GM04503 (cell line): ENCODE measurements around the gene ZNF700.
"Not testable (repeated sequence)": the region's sequence is repeated elsewhere in the genome, so short reads cannot be mapped to it uniquely, and the experiment has no call there.

Experiments used
- DNase-seq: peaks from one replicate; pipeline ENCODE4 v3.0.0-alpha.2; 2012; ENCODE audit warnings: low read depth

The ZNF700 gene

DNA sequence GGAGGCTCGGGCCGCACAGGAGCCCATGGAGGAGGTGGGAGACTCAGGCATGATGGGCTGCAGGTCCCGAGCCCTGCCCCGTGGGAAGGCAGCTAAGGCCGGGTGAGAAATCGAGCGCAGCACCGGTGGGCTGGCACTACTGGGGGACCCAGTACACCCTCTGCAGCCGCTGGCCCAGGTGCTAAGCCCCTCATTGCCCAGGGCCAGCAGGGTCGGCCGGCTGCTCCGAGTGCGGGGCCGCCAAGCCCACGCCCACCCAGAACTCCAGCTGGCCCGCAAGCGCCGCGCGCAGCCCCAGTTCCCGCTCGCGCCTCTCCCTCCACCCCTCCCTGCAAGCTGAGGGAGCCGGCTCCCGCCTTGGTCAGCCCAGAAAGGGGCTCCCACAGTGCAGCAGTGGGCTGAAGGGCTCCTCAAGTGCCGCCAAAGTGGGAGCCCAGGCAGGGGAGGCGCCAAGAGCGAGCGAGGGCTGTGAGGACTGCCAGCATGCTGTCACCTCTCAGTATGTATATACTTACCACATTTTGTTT is 16.5 kb downstream of the ZNF700 start:
- not testable (repeated sequence) for DNase-seq

DNA sequence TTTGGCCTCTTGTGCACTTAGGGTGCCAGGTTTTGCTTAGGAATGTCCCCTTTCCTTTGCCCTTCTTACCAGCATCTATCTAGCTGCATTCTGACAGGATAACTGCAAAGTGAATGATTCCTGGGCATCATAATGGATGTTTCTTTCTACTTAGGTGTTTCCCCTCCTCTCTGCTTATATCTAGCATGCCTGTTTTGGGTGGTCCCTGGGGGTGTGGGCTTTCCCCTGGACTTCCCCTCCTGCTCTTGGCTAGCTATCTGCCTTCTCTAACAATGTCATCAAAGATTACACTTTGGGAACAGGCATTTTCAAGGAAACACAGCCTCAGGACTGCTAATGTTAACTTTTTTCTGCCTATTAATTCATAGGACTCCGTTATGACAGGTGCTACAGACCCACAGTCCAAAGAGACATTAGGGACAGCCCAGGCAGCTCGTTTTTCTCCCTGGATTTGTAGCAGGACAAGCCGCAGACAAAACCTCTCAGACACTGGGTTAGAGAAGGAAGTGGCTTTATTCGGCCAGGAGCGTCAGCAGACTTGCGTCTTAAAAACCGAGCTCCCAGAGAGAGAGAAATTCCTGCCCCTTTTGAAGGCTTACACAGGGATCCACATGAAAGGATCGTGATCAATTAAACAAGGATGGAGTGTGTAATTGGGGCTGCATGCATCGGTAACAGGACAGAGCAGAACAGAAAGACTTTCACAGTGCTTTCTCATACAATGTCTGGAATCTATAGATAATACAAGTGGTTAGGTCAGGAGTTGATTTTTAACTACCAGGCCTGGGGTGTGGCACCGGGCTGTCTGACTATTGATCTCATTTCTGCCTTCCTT is 17.3 kb downstream of the ZNF700 start:
- DNase-seq, result no peak

DNA sequence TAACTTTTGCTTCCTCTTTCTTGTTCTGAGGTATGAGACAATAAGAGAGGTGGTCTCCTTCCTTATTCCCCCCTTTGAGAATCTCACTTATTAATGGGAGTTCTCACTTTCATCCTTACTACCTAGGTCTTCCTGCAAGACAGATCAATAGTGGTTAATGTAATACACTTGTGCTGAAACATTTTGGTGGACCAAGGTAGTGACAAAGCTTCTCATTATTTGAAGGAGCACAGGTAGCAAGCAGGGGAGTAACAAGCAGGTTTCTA is 17.9 kb downstream of the ZNF700 start:
- no peak for DNase-seq

DNA sequence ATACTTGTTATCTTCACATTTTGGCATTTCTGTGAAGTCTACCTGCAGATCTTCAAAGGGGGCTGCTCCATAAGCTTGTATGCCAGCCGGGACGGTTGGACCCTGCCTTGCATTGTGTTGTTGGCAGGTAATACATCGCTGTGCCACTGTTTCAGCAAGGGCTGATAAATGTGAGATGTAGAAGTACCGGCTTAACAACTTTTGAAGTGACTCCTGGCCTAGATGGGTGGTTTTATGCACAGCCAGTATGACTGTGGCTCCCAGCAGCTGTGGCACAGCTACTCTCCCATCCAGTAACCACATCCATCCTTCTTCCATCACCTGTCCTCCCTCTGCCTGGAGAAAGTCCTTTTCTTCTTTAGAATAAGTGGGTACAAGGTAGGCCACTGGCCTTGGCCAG is 19.7 kb downstream of the ZNF700 start:
- DNase-seq, result no peak

DNA sequence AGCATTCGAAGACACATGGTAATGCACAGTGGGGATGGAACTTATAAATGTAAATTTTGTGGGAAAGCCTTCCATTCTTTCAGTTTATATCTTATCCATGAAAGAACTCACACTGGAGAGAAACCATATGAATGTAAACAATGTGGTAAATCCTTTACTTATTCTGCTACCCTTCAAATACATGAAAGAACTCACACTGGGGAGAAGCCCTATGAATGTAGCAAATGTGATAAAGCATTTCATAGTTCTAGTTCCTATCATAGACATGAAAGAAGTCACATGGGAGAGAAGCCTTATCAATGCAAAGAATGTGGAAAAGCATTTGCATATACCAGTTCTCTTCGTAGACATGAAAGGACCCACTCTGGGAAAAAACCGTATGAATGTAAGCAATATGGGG is 23.7 kb downstream of the ZNF700 start:
- DNase-seq, result no peak

DNA sequence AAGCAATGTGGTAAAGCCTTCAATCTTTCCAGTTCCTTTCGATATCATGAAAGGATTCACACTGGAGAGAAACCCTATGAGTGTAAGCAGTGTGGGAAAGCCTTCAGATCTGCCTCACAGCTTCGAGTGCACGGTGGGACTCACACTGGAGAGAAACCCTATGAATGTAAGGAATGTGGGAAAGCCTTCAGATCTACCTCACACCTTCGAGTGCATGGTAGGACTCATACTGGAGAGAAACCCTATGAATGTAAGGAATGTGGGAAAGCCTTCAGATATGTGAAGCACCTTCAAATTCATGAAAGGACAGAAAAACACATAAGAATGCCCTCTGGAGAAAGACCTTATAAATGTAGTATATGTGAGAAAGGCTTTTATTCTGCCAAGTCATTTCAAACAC is 24.3 kb downstream of the ZNF700 start:
- no peak for DNase-seq

DNA sequence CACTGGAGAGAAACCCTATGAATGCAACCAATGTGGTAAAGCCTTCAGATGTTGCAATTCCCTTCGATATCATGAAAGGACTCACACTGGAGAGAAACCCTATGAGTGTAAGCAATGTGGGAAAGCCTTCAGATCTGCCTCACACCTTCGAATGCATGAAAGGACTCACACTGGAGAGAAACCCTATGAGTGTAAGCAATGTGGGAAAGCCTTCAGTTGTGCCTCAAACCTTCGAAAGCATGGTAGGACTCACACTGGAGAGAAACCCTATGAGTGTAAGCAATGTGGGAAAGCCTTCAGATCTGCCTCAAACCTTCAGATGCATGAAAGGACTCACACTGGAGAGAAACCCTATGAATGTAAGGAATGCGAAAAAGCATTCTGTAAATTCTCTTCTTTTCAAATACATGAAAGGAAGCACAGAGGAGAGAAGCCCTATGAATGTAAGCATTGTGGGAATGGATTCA is 24.7 kb downstream of the ZNF700 start:
- DNase-seq, result not testable (repeated sequence)

DNA sequence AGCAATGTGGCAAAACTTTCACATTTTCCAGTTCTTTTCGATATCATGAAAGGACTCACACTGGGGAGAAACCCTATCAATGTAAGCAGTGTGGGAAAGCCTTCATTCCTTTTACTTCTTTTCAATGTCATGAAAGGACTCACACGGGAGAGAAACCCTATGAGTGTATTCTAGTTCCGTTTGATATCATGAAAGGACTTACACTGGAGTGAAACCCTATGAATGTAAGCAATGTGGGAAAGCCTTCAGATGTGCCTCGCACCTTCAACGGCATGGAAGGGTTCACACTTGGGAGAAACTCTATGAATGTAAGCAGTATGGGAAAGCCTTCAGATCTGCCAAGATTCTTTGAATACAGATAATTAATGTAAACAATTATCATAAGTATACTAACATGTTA is 25.4 kb downstream of the ZNF700 start:
- no peak for DNase-seq

DNA sequence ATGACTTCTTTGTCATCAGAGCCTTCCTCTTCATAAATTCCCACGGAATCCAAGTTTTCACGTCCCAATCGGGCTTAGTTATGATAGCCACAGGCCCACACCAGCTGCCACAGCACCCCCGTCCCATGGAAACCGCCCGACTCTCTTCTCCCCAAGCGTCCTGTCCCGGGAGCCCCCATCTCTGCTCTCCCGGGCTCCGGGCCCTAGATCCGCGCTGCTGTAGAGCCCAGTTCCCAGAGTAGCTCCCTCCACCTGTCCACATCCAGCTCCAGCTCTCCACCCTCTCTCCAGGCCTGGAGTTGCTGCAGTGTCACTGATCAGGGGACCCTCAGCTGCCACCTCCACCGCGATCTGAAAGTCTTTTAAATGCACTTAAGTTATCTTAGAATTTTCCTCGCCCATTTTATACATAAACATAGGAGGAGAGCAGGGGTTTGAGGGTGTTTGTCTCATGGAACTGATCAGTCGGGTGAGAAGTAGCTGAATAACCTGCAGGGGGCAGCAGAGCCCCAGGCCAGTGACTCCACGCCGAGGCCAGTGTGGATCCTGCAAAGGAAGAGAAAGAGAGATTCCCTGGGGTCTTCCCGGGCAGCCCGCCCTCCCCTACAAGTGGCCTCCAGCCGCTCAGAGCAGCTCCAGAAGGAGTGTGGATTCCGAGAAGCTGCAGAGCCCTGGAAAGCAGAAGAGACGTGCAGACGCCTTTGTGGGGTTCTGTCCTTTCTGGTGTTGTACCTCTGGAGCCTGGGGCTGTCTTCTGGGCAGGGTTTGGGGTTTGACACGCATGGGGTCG is 38.9 kb downstream of the ZNF700 start:
- no peak for DNase-seq

DNA sequence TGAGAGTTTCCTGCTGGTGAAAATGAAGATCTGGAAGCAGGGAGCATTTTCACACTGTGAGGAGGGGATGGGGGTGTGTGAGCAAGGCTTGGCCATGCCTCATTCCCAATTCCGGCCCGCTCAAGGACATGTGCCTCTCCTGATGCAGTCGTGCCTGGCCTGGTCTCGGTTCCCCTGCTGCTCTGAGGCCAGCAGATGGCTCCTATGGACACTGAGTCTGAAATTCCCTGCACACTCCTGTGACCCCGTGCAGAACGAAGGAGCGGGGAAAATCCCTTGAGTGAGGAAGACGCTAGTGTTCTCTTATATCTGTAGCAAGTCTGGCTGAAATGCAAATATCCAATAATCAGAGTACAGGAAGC is 39.6 kb downstream of the ZNF700 start:
- DNase-seq, result no peak

DNA sequence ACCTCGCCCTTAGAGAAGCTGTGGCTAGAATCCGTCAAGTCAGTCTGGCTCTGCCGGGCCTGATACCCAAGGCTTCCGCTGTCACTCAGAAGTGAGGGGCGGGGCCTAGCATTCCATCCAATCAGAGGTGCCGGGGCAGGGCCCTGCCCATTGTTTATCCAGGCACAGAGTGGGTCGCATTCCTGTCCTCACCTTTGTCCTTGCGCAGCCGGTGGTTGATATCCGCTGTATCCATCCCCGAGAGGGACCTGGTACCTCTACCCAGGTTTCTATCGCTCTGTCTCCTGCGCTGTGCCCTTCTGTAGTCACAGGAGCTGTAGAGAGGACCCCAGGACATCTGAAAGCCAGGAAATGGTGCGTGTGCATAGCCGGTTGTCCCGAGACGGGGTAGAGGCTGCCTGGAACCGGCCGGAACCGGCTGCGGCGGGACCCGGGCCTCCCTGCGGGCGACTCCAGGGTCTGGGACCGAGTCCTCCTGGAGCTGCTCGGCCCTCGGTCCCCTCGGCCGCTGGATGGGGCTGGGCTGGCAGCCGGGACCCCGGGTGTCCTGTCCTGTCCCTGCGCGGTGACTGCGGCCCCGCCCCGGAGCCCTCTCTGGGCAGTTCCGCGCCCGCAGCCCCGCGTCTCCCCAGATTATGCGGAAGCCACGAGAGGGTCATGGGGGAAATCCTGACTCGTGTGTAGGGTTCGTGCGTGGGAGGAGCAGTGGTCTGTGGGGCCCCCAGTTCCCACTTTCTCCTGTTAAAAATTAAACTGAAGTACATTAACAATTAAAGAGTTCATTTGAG is 40.1 kb downstream of the ZNF700 start, which contains the start of gene ZNF763:
Gene ZNF763 (plus strand): TSS at position 183 of the 788 bp plus-strand sequence. CDS start 169 bp downstream, at position 352.
- DNase-seq, result peak; percentile 56

DNA sequence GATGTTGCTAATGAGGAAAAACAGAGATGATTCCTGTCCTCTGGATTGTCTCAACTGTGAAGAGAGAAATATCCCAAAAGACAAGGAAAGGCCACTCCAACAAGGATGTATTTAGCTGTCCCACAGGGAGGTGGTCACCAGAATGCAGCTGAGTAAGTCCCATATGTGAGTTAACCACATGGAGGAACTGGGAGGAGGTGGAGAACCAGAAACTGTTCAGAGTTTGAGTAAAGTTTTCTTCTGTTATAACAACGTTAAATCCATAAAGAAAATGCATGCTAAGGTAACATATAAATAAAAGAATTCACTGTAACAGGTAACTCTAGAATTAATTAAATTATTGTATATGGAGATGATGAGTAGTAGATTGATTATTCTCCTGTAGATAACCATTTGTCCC is 45.3 kb downstream of the ZNF700 start:
- no peak for DNase-seq

DNA sequence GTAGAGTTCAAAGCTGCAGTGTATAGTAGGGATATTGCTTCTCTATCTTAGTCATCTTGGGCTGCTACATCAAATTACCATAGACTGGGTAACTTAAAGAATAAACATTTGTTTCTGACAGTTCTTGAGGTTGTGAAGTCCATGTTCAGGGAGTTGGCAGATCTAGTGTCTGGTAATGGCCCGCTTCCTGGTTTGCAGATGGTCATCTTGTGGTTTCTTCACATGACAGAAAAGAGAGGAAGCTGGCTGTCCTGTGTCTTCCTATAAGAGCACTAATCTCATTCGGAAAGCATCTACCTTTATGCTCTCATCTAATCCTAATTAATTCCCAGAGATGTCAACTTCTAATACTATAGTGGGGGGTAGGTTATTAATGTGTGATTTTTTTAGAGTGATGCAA is 46.1 kb downstream of the ZNF700 start:
- no peak for DNase-seq

DNA sequence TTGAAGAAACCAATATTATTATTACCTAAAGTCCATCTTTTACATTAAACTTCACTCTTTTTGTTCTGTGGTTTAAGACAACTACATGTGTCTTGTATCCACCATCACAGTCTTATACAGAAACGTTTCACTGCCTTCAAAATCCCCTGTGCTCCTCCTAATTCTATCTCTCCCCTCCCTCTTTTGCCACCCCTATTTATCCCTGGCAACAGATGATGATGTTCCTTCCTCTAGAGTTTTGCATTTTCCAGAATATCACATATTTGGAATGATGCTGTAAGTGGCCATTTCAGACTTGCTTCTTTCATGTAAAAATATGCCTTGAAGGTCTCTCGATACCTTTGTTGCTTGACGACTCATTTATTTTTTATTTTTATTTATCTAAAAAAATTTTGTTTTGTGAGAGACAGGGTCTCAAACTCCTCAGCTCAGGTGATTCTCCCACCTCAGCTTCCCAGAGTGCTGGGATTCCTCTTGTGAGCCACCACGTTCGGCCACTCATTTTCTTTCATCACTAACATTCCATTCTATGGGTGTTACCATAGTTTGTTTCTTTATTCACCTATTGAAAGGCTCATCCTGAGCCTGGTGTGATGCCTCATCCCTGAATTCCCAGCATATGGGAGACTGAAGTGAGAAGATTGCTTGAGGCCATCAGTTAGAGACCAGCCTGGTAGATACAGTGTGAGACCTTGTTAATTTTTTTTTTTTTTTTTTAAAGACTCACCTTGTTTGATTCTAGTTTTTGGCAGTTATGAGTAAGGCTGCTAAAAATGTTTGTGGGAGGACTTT is 48.3 kb downstream of the ZNF700 start:
- DNase-seq, result no peak

DNA sequence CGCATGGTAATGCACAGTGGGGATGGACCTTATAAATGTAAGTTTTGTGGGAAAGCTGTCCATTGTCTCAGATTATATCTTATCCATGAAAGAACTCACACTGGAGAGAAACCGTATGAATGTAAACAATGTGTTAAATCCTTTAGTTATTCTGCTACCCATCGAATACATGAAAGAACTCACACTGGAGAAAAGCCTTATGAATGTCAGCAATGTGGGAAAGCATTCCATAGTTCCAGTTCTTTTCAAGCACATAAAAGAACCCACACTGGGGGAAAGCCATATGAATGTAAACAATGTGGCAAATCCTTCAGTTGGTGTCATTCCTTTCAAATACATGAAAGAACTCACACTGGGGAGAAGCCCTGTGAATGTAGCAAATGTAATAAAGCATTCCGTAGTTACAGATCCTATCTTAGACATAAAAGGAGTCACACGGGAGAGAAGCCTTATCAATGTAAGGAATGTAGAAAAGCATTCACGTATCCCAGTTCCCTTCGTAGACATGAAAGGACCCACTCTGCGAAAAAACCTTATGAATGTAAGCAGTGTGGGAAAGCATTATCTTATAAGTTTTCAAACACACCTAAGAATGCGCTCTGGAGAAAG is 53.7 kb downstream of the ZNF700 start:
- no peak for DNase-seq

DNA sequence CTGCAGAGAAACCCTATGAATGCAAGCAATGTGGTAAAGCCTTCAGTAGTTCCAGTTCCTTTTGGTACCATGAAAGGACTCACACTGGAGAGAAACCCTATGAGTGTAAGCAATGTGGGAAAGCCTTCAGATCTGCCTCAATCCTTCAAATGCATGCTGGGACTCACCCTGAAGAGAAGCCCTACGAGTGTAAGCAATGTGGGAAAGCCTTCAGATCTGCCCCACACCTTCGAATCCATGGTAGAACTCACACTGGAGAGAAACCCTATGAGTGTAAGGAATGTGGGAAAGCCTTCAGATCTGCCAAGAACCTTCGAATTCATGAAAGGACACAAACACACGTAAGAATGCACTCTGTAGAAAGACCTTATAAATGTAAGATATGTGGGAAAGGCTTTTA is 54.6 kb downstream of the ZNF700 start:
- DNase-seq, result no peak

DNA sequence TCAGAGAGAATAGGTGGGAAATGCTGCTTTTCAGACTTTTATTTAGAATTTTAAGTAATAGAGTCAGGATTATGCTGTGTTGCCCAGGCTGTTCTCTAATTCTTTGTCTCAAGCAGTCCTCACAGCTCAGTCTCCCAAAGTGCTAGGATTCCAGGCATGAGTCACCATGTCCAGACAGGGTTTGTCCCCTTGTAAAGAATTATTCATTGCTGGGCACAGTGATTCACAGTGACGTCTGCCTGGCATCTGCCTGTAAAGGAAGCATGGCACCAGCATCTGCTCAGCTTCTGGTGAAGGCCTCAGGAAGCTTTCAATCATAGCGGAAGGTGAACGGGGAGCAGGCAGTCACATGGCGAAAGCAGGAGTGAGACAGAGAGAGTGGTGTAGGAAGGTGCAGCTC is 57.6 kb downstream of the ZNF700 start:
- no peak for DNase-seq

DNA sequence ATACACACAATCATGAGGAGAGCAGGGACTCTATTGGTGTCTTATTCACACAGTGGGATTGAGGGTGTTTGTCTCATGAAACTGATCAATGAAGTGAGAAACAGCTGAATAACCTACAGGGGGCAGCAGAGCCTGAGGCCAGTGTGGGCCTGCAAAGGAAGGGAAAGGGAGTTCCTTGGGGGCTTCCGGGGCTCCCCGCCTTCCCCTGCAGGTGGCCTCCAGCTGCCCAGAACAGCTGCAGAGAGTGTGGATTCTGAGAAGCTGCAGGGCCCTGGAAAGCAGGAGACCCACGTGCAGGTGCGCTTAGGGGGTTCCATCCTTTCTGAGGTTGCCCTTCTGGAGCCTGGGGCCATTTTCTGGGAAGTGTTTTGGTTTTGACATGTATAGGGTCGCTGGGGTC is 60.1 kb downstream of the ZNF700 start:
- no peak for DNase-seq

DNA sequence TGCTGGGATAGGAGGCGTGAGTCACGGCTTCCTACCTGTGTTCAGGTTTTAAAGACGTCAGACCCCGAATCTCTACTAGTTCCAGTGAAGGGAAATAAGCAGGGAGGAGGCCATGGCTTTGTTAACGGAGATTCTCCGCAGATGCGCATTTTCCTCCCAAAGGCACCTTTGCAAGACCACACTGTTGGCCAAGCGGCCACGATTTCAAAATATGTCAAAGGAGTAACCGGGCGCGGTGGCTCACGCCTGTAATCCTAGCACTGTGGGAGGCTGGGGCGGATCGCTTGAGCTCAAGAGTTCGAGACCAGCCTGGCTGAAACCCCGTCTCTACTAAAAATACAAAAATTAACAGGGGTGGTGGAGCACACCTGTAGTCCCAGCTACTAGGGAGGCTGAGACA is 61.8 kb downstream of the ZNF700 start:
- no peak for DNase-seq

DNA sequence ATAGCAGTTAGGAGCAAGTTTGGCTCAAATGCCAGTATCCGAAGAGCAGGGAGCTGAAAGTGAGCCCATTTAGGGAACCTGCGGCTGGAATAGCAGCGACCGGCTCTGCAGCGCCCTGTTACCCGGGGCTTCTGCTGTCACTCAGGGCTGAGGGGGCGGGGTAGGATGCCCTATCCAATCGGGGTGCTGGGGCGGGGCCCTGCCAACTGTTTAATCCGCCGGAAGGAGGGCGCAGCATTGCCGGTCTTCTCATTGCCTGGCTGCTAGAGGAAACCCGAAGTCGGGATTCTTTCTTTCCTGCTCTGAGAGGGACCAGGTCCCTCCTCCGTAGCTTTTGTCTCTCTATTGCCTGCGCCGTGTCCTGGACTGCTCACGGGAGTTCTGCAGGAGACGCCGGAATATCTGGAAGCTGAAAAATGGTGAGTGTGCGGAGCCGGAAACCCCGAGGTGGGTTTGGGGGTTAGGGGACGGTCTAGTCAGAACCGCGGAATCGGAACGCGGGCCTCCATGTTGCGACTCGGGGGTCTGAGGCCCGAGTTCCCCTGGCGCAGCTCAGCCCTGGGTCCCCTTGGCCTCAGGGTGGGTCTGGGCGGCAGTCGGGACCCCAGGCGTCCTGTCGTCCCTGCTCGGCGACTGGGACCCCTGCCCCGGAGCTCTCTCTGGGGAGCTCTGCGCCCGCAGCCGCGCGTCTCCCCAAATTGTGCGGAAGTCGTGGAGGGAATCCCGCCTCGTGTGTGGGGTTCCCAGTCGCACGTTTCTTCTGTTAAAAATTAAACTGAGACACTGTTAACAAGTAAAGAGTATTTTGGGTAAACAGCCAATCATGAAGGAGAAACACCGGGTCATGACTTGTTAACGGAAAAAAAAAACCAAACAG is 62.7 kb downstream of the ZNF700 start:
- peak; percentile 50 for DNase-seq
